NCI-H1930 (cell line): ENCODE measurements around the gene VSIG10.
"Not testable (repeated sequence)": the region's sequence is repeated elsewhere in the genome, so short reads cannot be mapped to it uniquely, and the experiment has no call there.

Experiments
- DNase-seq, 2 experiments: peaks; one replicate each; lab custom pipeline; 2025; lab: John Stamatoyannopoulos, UW

The VSIG10 gene

GRCh38 chr12:118107694-118108093 is 3.9 kb upstream of the VSIG10 start:
- DNase-seq, result no peak

- no peak for DNase-seq
These were observed 3.2 kb upstream of the VSIG10 start for GRCh38 chr12:118107011-118107410.

- DNase-seq, result no peak
These were observed 610 bp downstream of the VSIG10 start for GRCh38 chr12:118103201-118103600.

GRCh38 chr12:118102609-118103008 is 1.2 kb downstream of the VSIG10 start:
- no peak for DNase-seq

- DNase-seq, result no peak
These were observed 1.7 kb downstream of the VSIG10 start for GRCh38 chr12:118102070-118102469.

GRCh38 chr12:118101051-118101450 is 2.8 kb downstream of the VSIG10 start:
- DNase-seq, result no peak

- no peak for DNase-seq
These were observed 4.7 kb downstream of the VSIG10 start for GRCh38 chr12:118098911-118099671.

- DNase-seq, result no peak
These were observed 5.4 kb downstream of the VSIG10 start for GRCh38 chr12:118098401-118098800.

- no peak for DNase-seq
These were observed 9.8 kb downstream of the VSIG10 start for GRCh38 chr12:118094039-118094438.

GRCh38 chr12:118089782-118090181 is 14.0 kb downstream of the VSIG10 start:
- no peak for DNase-seq

- no peak for DNase-seq
These were observed 21.6 kb downstream of the VSIG10 start for GRCh38 chr12:118082161-118082560.

GRCh38 chr12:118081521-118081920 is 22.3 kb downstream of the VSIG10 start:
- DNase-seq, result not testable (repeated sequence)

- DNase-seq, result no peak
These were observed 30.0 kb downstream of the VSIG10 start for GRCh38 chr12:118073768-118074167.

- DNase-seq, result no peak
These were observed 33.2 kb downstream of the VSIG10 start for GRCh38 chr12:118070650-118071049.

GRCh38 chr12:118068445-118068844 is 35.4 kb downstream of the VSIG10 start:
- DNase-seq, result no peak

GRCh38 chr12:118065380-118065779 is 38.4 kb downstream of the VSIG10 start:
- DNase-seq, result no peak

GRCh38 chr12:118064608-118065007 is 39.2 kb downstream of the VSIG10 start:
- DNase-seq, result no peak

- no peak for DNase-seq
These were observed 40.0 kb downstream of the VSIG10 start for GRCh38 chr12:118063576-118064391.

GRCh38 chr12:118061873-118062843 is 41.7 kb downstream of the VSIG10 start:
- DNase-seq, result no peak

GRCh38 chr12:118061011-118061872 is 42.6 kb downstream of the VSIG10 start, which contains the start of gene WSB2:
Gene WSB2, minus strand, starts transcription at chr12:118061179. Its CDS starts 131 bp downstream, at chr12:118061048.
- DNase-seq, result peak in 1 of 2 experiments; percentile 45
